IMR-90 (cell line): Measurements from ENCODE around the gene MCRS1. TPM values are rescaled to one million over a fixed set of nuclear protein-coding genes. Genes with fewer than 3 reads are reported as not detected.
"Not testable (repeated sequence)": the region's sequence is repeated elsewhere in the genome, so short reads cannot be mapped to it uniquely, and the experiment has no call there.

ENCODE experiments used
- ATAC-seq: fragments of 200-7000 bp; cut with Tn5 transposase; 2 replicates; pipeline ENCODE4 v1.9.1; 2020; ENCODE audit warnings: low read depth, mild to moderate bottlenecking, moderate library complexity
- BruUV-seq: library from RNA; stranded (reverse); fragments of 400-500 nt; replicated peaks from 2 replicates; lab custom pipeline; 2021; lab: Mats Ljungman, UMichigan
- CTCF ChIA-PET: fragments of 300-600 bp; formaldehyde crosslinking; extraction: SDS; loops from one replicate; lab custom pipeline; 2021; ENCODE audit warnings: antibody characterized with exemption; lab: Yijun Ruan, JAX
- POLR2A ChIA-PET: fragments of 300-600 bp; sonication (Branson Sonifier 250); formaldehyde crosslinking; loops from one replicate; lab custom pipeline; 2022; ENCODE audit warnings: antibody characterized with exemption; ENCODE audit not compliant: unreplicated experiment; lab: Charles Lee
- DNase-seq: peaks from one replicate; pipeline ENCODE4 v3.0.0; 2013
- H2AFZ ChIP-seq: replicated peaks from 2 replicates; pipeline ENCODE3; 2013; ENCODE audit warnings: low read length, mild to moderate bottlenecking; ENCODE audit not compliant: poor library complexity
- H2AK5ac ChIP-seq: 2 replicates; pipeline ENCODE4 v1.6.1; 2013; ENCODE audit warnings: low read depth, low read length, inconsistent platforms
- H2AK9ac ChIP-seq: replicated peaks from 2 replicates; pipeline ENCODE3; 2013; ENCODE audit warnings: mild to moderate bottlenecking, low read depth, low read length, moderate library complexity; ENCODE audit not compliant: poor library complexity
- H2BK120ac ChIP-seq: 2 replicates; pipeline ENCODE4 v1.6.1; 2013; ENCODE audit warnings: low read depth, low read length, inconsistent platforms
- H2BK15ac ChIP-seq: 3 replicates; pipeline ENCODE4 v1.6.1; 2013; ENCODE audit warnings: low read depth, low read length, inconsistent platforms
- H2BK20ac ChIP-seq: 2 replicates; pipeline ENCODE4 v1.6.1; 2013; ENCODE audit warnings: low read depth, mild to moderate bottlenecking, inconsistent platforms, low read length, moderate library complexity
- H2BK5ac ChIP-seq: 2 replicates; pipeline ENCODE4 v1.6.1; 2013; ENCODE audit warnings: mild to moderate bottlenecking, low read depth, low read length, inconsistent platforms; ENCODE audit not compliant: poor library complexity, severe bottlenecking
- H3K14ac ChIP-seq: replicated peaks from 2 replicates; pipeline ENCODE4 v1.6.1; 2013; ENCODE audit warnings: low read depth, low read length, inconsistent platforms
- H3K18ac ChIP-seq: 2 replicates; pipeline ENCODE4 v1.6.1; 2013; ENCODE audit warnings: low read depth, low read length, control low read depth
- H3K23ac ChIP-seq: 2 replicates; pipeline ENCODE4 v1.6.1; 2013; ENCODE audit warnings: low read depth, low read length, inconsistent platforms
- H3K27ac ChIP-seq: 2 replicates; pipeline ENCODE4 v1.5.1; 2013; ENCODE audit warnings: mild to moderate bottlenecking, control low read depth, low read length; ENCODE audit not compliant: insufficient read depth
- H3K27me3 ChIP-seq: 2 replicates; pipeline ENCODE4 v1.6.1; 2013; ENCODE audit warnings: low read length; ENCODE audit not compliant: control insufficient read depth, insufficient read depth
- H3K36me3 ChIP-seq: 2 replicates; pipeline ENCODE4 v1.6.1; 2013; ENCODE audit warnings: low read length, mixed read lengths; ENCODE audit not compliant: control insufficient read depth, insufficient read depth
- H3K4ac ChIP-seq: 2 replicates; pipeline ENCODE4 v1.6.1; 2013; ENCODE audit warnings: low read depth, low read length, inconsistent platforms
- H3K4me1 ChIP-seq: 2 replicates; pipeline ENCODE4 v1.6.1; 2013; ENCODE audit warnings: low read length, mixed read lengths; ENCODE audit not compliant: control insufficient read depth, insufficient read depth
- H3K4me2 ChIP-seq: 2 replicates; pipeline ENCODE4 v1.6.1; 2013; ENCODE audit warnings: low read depth, mild to moderate bottlenecking, control low read depth, low read length, moderate library complexity
- H3K4me3 ChIP-seq: 2 replicates; pipeline ENCODE4 v1.5.1; 2013; ENCODE audit warnings: low read depth, mild to moderate bottlenecking, control low read depth, low read length, moderate library complexity; ENCODE audit not compliant: insufficient read depth
- H3K56ac ChIP-seq: 2 replicates; pipeline ENCODE4 v1.6.1; 2013; ENCODE audit warnings: low read length, inconsistent platforms; ENCODE audit not compliant: insufficient read depth; ENCODE audit errors: extremely low read depth
- H3K79me1 ChIP-seq, 2 experiments: 2 replicates each; pipeline ENCODE4 v1.6.1; 2013; ENCODE audit warnings: low read length in 2 of 2, inconsistent platforms in 1 of 2, low read depth in 1 of 2
- H3K9ac ChIP-seq: 2 replicates; pipeline ENCODE4 v1.6.1; 2013; ENCODE audit warnings: low read depth, low read length, control low read depth
- H3K9me1 ChIP-seq: 2 replicates; pipeline ENCODE4 v1.6.1; 2013; ENCODE audit warnings: low read length, inconsistent platforms; ENCODE audit not compliant: insufficient read depth
- H3K9me3 ChIP-seq: 2 replicates; pipeline ENCODE4 v1.6.1; 2013; ENCODE audit warnings: low read length; ENCODE audit not compliant: control insufficient read depth, insufficient read depth
- H4K20me1 ChIP-seq: 2 replicates; pipeline ENCODE4 v1.6.1; 2013; ENCODE audit warnings: low read length, inconsistent platforms; ENCODE audit not compliant: insufficient read depth
- H4K5ac ChIP-seq: 2 replicates; pipeline ENCODE4 v1.6.1; 2013; ENCODE audit warnings: mild to moderate bottlenecking, low read depth, low read length, control low read depth
- H4K8ac ChIP-seq, 2 experiments: 2 replicates each; pipeline ENCODE4 v1.6.1; 2013; ENCODE audit warnings: low read depth in 2 of 2, low read length in 2 of 2, control low read depth in 1 of 2, inconsistent platforms in 1 of 2
- H4K91ac ChIP-seq: 2 replicates; pipeline ENCODE4 v1.6.1; 2013; ENCODE audit warnings: low read depth, low read length, inconsistent platforms; ENCODE audit not compliant: insufficient read depth
- MAFK ChIP-seq: IDR thresholded peaks from 2 replicates; pipeline ENCODE4 v1.6.1; 2012; ENCODE audit warnings: low read depth, low read length, improper control_type of control experiment
- MAZ ChIP-seq: IDR thresholded peaks from 2 replicates; pipeline ENCODE4 v1.6.1; 2012; ENCODE audit warnings: low read depth, mild to moderate bottlenecking, low read length, improper control_type of control experiment, moderate library complexity, borderline replicate concordance
- NFE2L2 ChIP-seq: fragments of 150-350 bp; IDR thresholded peaks from 2 replicates; pipeline ENCODE4 v1.6.1; 2016; ENCODE audit warnings: low read depth, mild to moderate bottlenecking, low read length
- RAD21 ChIP-seq: IDR thresholded peaks from 2 replicates; pipeline ENCODE4 v1.6.1; 2012; ENCODE audit warnings: low read length, improper control_type of control experiment
- RFX5 ChIP-seq: IDR thresholded peaks from 2 replicates; pipeline ENCODE4 v1.8.0; 2012; ENCODE audit warnings: low read depth, mild to moderate bottlenecking, low read length, moderate library complexity
- SMC3 ChIP-seq: fragments of 150-350 bp; IDR thresholded peaks from 2 replicates; pipeline ENCODE4 v1.6.1; 2016; ENCODE audit warnings: low read depth, mild to moderate bottlenecking, antibody characterized with exemption, low read length, moderate library complexity
- WGBS, 2 experiments: methylation state at CpG; one replicate each; pipeline versions ENCODE4 v1.1.5 to v1.1.7; 2013; ENCODE audit warnings: missing lambda C conversion rate in 2 of 2; ENCODE audit not compliant: insufficient read length in 1 of 2; ENCODE audit errors: extremely low coverage in 2 of 2; 5-methylcytosine and 5-hydroxymethylcytosine counted together
- dilution Hi-C: fragments of 300-500 bp; cut with HindIII; formaldehyde crosslinking; loops from one replicate; pipeline ENCODE4 v1.14.3; 2018; ENCODE audit warnings: low sequenced_read_pairs; ENCODE audit not compliant: unreplicated experiment
- in situ Hi-C: fragments of 300-500 bp; cut with MboI; formaldehyde crosslinking; loops from 3 replicates; pipeline ENCODE4 v1.14.3; 2019; ENCODE audit warnings: low sequenced_read_pairs, inconsistent platforms, mixed read lengths
- intact Hi-C: fragments of 100-400 bp; cut with micrococcal nuclease; formaldehyde crosslinking; loops from 2 replicates; pipeline ENCODE4 v1.10.0; 2022
- polyA plus RNA-seq, 3 experiments: library from polyadenylated mRNA; depleted of rRNA; stranded (reverse); fragments of >200 nt; gene quantifications; 2 replicates each; pipeline ENCODE4 v1.2.3, GENCODE V29; 2012; ENCODE audit warnings: low replicate concordance in 1 of 3
- total RNA-seq: library from RNA; depleted of rRNA; stranded (reverse); fragments of >200 nt; gene quantifications from 2 replicates; pipeline ENCODE4 v1.2.3, GENCODE V29; 2012
- TF ChIP-seq, protein P1 (sequence below): conservative IDR thresholded peaks from 2 replicates; pipeline ENCODE4 v1.5.1; 2012; ENCODE audit warnings: mild to moderate bottlenecking, low read depth, low read length, improper control_type of control experiment

MCRS1 gene
- total and polyA plus RNA-seq, 2 of the 4 experiments (the other 2 are of a cell fraction), result 72.9 to 73.2 TPM

DNA sequence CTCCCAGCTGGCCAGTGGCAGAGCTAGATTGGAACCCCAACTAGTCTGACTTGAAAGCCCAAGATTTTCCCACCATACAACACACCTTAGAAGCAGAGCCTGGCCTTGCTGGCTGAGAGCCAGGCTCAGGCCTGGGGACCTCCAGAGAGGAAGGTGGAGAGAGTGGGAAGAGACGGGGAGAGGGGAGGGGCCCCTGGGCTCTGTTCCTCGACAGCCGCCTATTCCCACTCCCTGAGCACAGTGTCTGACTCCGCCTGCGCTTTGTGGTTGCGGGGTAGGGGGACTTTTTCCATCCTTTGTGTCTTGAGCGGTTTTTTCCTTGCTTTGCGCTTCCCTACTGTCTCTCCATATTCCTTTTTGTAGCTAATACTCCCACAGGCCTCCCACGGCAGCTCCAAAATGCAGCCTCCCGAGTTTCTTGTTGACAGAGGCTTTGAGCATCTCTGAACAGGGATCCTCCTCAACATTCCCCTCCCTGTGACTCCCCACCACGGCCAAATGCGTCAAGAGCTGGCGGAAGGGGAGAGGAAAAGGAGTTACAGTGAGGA lies 33.1 kb downstream of the MCRS1 start:
- Histone ChIP-seq H2AFZ (no peak overlapping the region), H3K18ac (no peak overlapping the region), H3K4ac (no peak overlapping the region), H2BK5ac (no peak overlapping the region), H3K56ac (no peak overlapping the region), H3K9ac (no peak overlapping the region), H3K4me1 (0 out of 2 replicates have a peak, but pooled peaks cover 2% of the 10 kb centered on the region), H2BK15ac (no peak overlapping the region), H3K4me2 (no peak overlapping the region), H2BK20ac (no peak overlapping the region), H3K79me1 (no peaks in the 10 kb centered on the region), H4K8ac (no peak overlapping the region), H2AK5ac (no peak overlapping the region), H3K23ac (no peak overlapping the region), H3K27ac (no peak overlapping the region), H3K14ac (no peak overlapping the region), H4K20me1 (no peaks in the 10 kb centered on the region; the same call in 1 of the 2 replicates), H2BK120ac (no peak overlapping the region), H3K9me1 (no peaks in the 10 kb centered on the region), H2AK9ac (no peak overlapping the region), H3K36me3 (no peaks in the 10 kb centered on the region), H3K27me3 (peaks cover 26% of the 10 kb centered on the region), H3K4me3 (no peak overlapping the region), H4K91ac (no peak overlapping the region), H3K9me3 (no peaks in the 10 kb centered on the region), H4K5ac (no peak overlapping the region)
- dilution Hi-C loops, result no loop called here
- BruUV-seq, result no TSS peak
- WGBS, 2 experiments, result 80% methylated on average over 1 of the region's 13 CpGs; no CpG with 5 or more reads in 1 of the 2 experiments
- ChIA-PET POLR2A (no interaction called here), CTCF (interaction anchor here (0.6 to 1.7 kb wide), 2 partner anchors 18 to 825 kb away, joined by 3 to 4 read pairs; no protein-coding TSS in a partner anchor)
- DNase-seq, result no peak
- no peak for TF ChIP-seq MAZ
- TF ChIP-seq, protein P1, sequence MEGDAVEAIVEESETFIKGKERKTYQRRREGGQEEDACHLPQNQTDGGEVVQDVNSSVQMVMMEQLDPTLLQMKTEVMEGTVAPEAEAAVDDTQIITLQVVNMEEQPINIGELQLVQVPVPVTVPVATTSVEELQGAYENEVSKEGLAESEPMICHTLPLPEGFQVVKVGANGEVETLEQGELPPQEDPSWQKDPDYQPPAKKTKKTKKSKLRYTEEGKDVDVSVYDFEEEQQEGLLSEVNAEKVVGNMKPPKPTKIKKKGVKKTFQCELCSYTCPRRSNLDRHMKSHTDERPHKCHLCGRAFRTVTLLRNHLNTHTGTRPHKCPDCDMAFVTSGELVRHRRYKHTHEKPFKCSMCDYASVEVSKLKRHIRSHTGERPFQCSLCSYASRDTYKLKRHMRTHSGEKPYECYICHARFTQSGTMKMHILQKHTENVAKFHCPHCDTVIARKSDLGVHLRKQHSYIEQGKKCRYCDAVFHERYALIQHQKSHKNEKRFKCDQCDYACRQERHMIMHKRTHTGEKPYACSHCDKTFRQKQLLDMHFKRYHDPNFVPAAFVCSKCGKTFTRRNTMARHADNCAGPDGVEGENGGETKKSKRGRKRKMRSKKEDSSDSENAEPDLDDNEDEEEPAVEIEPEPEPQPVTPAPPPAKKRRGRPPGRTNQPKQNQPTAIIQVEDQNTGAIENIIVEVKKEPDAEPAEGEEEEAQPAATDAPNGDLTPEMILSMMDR, result no peak
- TF ChIP-seq RFX5, result no peak
- TF ChIP-seq SMC3, result no peak
- TF ChIP-seq RAD21, result no peak
- TF ChIP-seq NFE2L2, result no peak
- TF ChIP-seq MAFK, result no peak
- intact Hi-C loops, result no loop called here
- in situ Hi-C loops, result no loop called here
- ATAC-seq, result no peak

DNA sequence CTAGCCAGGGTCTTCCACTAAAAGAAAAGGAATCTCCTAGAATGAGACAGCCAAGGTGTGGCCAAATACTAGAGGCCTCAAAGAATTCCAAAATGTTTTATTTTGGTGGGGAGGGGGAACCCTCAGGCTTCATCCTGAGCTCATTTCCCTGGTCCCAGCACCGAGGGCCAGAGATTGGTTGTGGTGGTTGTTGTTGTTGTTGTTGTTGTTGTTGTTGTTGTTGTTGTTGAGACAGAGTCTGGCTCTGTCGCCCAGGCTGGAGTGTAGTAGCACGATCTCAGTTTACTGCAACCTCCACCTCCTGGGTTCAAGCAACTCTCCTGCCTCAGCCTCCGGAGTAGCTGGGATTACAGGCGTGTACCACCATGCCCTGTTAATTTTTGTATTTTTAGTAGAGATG lies 33.8 kb downstream of the MCRS1 start:
- H2BK20ac ChIP-seq, H3K23ac ChIP-seq, H3K9ac ChIP-seq, H2AK9ac ChIP-seq, H3K56ac ChIP-seq, H2BK120ac ChIP-seq, H2BK15ac ChIP-seq, BruUV-seq, H3K27ac ChIP-seq, H2AK5ac ChIP-seq, H3K4me1 ChIP-seq, H2AFZ ChIP-seq, H3K14ac ChIP-seq, H4K20me1 ChIP-seq, ATAC-seq, dilution Hi-C loops, intact Hi-C loops, H3K9me1 ChIP-seq, POLR2A ChIA-PET, H3K9me3 ChIP-seq, H2BK5ac ChIP-seq, H4K91ac ChIP-seq, H3K4me3 ChIP-seq, H3K4me2 ChIP-seq, in situ Hi-C loops, H4K8ac ChIP-seq, H3K36me3 ChIP-seq, H3K18ac ChIP-seq, H3K79me1 ChIP-seq, H4K5ac ChIP-seq, H3K4ac ChIP-seq, DNase-seq: not testable (repeated sequence)
- peaks cover 19% of the 10 kb centered on the region for H3K27me3 ChIP-seq
- CTCF ChIA-PET, result interaction anchor here (0.6 to 1.7 kb wide), 2 partner anchors 19 to 20 kb away, joined by 3 to 4 read pairs; no protein-coding TSS in a partner anchor
- WGBS, 2 experiments, result 100% methylated on average over 1 of the region's 5 CpGs; no CpG with 5 or more reads in 1 of the 2 experiments
